NCI-H146 (cell line): ENCODE measurements around the gene CYTH3.

ENCODE experiments used
- DNase-seq: peaks from one replicate; lab custom pipeline; 2025; lab: John Stamatoyannopoulos, UW

CYTH3 gene

GRCh38 chr7:6256677-6257535, 15.5 kb downstream of the CYTH3 start:
- DNase-seq, result no peak

- no peak for DNase-seq
Measured at GRCh38 chr7:6256109-6256483, 16.3 kb downstream of the CYTH3 start.

DNA sequence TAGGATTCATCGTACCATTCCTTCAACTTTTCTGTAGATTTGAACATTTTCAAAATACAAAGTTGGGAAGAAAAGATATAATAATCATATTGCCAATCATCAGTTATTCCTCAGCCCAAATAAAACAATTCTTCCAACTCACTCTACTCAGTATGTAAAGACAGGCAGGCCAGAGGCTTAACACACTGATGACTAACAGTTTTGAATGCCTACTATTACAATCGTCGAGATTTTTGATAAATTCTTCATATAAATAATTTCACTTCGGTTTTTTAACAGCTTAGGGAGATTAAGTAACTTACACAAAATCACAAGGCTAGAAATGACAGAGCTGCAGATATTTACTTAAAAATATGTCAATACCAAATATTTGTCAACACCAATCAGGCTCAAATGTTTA, 17.6 kb downstream of the CYTH3 start:
- no peak for DNase-seq

DNA sequence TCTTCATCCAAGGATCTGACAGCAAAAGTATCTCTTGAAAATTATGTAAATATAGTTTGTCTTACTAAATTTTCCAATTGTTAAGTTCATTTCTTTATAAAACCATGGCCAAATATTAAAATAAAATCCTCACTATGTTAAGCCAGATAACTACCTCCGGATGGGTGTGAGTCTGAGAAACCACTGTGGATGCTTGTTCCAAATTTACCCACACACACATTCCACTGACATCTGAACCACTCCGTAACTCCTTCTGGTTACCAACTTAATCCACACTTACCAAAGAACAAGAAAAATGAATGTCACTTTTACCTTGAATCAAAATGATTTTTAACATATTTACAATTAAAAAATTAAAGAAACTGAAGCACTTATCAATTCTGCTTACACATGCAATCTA, 19.7 kb downstream of the CYTH3 start:
- no peak for DNase-seq

DNA sequence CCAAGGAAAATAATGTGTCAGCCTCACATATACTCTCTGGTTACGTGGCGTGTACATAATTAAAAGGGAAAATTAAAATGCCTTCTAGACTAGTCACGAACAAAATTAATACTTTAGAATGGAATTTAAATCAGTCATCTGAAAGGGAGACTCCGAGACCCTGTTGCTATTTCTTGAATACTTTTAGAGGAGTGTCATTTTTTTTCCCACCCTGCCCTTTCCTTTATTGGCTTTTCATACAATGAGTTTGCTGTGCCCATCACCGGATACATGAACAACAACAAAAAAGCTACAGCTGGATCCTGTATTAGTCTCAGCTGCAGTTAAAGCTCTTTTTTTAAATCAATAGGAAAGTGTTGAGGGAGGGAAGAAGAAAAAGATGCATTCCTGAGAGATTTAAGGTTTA, 20.1 kb downstream of the CYTH3 start:
- DNase-seq, result no peak

DNA sequence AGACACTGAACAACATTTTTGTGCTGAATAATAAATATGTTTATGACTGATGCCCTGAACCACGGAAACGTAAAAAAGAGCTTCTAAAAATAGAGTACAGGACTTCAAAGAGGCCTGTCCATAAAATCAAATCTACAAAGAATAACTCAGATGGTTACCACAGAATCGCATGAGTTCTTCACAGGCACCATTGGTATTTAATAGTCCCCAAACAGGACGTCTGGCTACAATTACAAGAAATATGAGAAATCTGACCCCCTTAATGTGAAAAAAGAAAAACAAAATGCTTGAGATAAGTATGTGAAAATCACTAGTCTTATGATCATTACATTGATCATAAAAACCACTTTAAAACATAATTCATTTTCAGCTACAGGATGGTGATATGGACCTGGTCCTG, 20.8 kb downstream of the CYTH3 start:
- no peak for DNase-seq

GRCh38 chr7:6250364-6250833, 22.0 kb downstream of the CYTH3 start:
- DNase-seq, result no peak

DNA sequence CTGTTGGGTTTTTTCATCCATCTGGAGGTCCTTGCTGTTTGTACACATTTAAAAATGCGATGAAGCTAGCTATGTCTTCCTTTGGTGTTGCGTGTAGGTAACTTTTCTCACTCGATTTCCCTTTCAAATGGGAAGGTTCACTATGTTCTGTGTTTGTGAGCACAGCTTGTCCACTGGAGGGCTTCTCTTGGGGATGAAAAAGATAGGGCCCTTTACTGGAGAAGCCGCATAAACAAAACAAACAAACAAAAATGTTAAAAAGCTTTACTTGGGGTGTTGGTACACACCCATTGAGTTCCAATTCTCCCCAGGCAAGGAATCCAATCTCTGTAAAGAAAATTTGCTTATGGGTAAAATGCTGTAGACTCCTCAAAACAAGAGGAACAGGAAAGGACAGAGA, 23.4 kb downstream of the CYTH3 start:
- DNase-seq, result no peak

DNA sequence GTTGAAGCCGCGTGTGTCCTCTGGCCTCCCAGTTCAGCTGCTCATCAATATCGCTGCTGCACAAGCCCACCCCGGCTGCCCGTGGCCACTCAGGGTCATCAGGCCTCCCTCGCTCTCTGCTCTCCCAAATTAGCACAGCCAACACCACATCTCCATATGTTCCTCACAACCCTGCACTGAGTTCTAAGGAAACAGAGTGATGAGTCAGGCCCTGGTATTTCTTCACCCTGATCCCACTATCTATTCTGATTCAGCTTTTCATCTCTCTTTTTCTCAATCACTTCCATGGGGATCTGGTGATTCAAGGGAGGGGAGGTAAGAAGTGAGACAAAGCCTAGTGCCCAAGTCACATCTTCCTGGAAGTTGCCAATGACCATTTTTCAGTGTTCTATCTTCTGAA, 23.8 kb downstream of the CYTH3 start:
- no peak for DNase-seq

GRCh38 chr7:6246251-6246917, 26.0 kb downstream of the CYTH3 start:
- no peak for DNase-seq

GRCh38 chr7:6244021-6244420, 28.4 kb downstream of the CYTH3 start:
- no peak for DNase-seq

GRCh38 chr7:6243168-6243567, 29.3 kb downstream of the CYTH3 start:
- no peak for DNase-seq

DNA sequence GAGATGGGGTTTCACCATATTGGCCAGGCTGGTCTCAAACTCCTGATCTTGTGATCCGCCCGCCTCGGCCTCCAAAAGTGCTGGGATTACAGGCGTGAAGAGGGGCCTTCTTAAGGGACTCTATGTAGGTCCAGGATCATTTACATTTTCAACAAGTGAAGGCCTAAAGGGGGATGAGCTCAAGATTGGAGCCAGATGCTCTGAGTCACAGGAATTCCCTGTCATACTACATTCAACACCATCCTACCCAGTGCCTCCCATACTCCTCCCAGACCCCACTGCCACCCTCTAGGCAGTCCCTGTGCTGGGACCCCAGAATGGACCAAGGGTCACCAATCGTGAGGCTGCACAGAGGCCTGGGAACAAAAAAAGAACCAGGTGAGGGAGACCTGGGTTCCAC, 29.9 kb downstream of the CYTH3 start:
- DNase-seq, result no peak

- DNase-seq, result no peak
Measured at GRCh38 chr7:6241607-6241973, 30.8 kb downstream of the CYTH3 start.

- peak; percentile 34 for DNase-seq
Measured at GRCh38 chr7:6238309-6238925, 34.0 kb downstream of the CYTH3 start.

DNA sequence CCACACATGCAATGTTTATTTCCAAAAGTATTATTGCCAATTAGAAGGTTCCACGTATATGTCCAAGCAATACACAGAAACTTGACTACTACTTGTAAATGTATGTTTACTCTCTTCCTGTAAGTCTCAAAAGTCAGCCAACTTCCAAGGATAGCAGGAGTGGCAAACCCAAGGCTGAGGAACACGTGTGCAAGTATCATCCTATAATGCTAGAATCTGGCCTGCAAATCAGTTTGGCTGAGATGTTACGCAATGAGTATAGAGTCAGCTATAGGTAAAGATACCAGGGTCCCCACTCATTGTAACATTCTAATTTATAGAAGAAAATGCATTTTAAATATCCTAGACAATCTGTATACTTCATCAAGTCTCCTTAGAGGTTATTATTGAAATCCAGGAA, 34.7 kb downstream of the CYTH3 start:
- no peak for DNase-seq

DNA sequence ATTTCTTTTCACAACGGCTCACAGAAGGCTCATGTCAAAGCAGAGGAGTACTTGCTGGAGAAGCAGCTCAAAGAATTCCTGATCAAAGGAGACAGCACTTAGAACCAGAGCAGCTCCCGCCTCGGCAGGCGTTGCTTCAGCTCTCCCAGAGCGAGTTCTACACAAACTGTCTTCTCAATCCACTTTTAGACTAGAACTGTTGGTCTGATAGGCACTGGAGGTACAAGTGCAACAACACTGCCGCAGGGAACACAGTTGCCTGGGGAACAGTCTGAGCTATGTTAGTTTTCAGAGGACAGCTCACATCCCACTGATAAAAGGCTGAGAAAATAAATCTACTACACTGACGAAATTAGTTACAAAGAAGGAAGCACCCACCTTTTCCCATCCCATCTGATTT, 35.4 kb downstream of the CYTH3 start:
- no peak for DNase-seq

GRCh38 chr7:6235029-6235871, 37.2 kb downstream of the CYTH3 start:
- DNase-seq, result no peak

DNA sequence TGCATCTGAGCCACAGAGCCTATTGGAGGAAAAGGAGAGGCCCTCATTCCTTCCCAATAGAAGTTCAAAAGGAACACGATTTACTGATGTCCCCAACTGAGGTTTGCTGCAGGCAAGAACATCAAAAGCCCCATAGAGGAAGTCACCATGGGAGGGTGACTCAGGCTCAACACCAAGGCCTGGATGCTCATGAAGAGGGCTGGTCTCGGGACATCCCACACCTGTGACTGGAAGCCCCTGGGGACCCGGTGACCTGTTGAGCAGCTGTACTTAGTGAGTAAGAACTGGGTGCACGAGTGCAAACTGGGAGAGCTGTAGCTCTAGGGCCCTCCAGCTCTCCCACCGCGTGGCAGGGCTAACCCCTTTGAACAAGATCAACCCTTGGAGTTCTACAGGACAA, 38.0 kb downstream of the CYTH3 start:
- no peak for DNase-seq

DNA sequence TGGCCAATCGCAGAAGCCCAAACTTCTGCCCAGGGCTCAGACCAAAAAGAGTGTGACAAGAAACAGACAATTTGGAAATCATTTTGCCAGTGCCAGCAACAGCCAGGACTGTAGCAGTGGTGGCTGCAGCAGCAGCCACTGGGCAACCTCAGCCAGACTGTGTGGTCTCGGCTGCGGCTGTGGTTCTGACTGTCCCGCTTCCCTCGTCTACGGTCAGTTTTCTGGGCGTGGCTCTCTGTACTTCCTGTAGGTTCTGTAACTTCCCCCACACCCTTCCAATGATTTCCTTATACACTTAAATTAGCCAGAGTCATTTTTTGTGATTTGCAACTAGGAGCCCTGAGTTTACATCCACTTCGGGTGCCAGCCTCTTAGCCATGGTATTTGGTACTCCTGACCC, 39.9 kb downstream of the CYTH3 start:
- DNase-seq, result no peak

DNA sequence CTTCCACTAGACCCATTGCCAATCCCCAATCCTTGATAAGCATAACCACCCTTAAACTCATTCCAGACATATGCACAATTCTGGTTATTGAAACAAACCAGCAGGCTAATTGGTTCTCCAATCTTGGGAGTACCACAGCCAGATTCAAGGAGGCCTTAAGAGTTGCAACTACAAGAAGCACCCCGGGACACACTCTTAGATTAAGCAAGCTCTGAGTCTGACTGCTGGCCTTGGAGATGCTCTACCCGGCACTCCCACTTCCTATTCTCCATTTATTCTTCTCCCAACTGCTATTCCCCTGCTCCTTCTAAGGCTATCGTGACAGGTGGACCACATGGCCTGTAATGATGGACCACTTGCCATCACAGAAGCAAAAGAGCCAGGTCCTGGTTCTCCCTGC, 40.3 kb downstream of the CYTH3 start:
- no peak for DNase-seq

GRCh38 chr7:6231184-6231583, 41.2 kb downstream of the CYTH3 start:
- no peak for DNase-seq
